C4-2B (cell line): Measurements from ENCODE around the gene TSFM.

Experiments used
- H3K27ac ChIP-seq: fragments of 450-650 bp; 2 replicates; pipeline ENCODE4 v1.5.1; 2017
- ZFX ChIP-seq: fragments of 450-650 bp; IDR thresholded peaks from 2 replicates; pipeline ENCODE4 v1.6.1; 2017
- TF ChIP-seq, protein P1 (sequence below): fragments of 450-650 bp; conservative IDR thresholded peaks from 2 replicates; pipeline ENCODE4 v1.5.1; 2017; ENCODE audit warnings: mild to moderate bottlenecking

Gene TSFM

DNA sequence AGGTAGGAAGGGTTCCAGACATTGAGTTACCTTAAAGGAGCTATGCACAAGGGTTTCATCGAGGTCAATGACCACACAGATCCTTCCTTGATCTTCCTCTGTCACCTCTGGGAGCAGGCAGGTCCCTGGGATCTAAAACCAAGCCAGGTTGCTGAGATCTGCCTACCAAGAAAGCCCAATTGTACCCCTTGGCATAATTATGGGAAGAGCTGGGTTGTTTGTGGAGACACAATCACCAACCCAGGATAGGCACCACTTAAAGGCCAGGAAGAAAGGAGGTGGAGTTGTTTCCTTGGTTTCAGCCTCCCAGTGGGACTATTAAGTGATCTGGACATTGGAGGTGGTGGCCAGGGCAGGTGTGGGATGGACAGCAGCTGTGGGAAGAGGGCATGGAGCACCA lies 44.4 kb downstream of the TSFM start:
- no peak overlapping the region for H3K27ac ChIP-seq
- TF ChIP-seq ZFX, result no peak
- TF ChIP-seq, protein P1, sequence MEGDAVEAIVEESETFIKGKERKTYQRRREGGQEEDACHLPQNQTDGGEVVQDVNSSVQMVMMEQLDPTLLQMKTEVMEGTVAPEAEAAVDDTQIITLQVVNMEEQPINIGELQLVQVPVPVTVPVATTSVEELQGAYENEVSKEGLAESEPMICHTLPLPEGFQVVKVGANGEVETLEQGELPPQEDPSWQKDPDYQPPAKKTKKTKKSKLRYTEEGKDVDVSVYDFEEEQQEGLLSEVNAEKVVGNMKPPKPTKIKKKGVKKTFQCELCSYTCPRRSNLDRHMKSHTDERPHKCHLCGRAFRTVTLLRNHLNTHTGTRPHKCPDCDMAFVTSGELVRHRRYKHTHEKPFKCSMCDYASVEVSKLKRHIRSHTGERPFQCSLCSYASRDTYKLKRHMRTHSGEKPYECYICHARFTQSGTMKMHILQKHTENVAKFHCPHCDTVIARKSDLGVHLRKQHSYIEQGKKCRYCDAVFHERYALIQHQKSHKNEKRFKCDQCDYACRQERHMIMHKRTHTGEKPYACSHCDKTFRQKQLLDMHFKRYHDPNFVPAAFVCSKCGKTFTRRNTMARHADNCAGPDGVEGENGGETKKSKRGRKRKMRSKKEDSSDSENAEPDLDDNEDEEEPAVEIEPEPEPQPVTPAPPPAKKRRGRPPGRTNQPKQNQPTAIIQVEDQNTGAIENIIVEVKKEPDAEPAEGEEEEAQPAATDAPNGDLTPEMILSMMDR, result no peak

DNA sequence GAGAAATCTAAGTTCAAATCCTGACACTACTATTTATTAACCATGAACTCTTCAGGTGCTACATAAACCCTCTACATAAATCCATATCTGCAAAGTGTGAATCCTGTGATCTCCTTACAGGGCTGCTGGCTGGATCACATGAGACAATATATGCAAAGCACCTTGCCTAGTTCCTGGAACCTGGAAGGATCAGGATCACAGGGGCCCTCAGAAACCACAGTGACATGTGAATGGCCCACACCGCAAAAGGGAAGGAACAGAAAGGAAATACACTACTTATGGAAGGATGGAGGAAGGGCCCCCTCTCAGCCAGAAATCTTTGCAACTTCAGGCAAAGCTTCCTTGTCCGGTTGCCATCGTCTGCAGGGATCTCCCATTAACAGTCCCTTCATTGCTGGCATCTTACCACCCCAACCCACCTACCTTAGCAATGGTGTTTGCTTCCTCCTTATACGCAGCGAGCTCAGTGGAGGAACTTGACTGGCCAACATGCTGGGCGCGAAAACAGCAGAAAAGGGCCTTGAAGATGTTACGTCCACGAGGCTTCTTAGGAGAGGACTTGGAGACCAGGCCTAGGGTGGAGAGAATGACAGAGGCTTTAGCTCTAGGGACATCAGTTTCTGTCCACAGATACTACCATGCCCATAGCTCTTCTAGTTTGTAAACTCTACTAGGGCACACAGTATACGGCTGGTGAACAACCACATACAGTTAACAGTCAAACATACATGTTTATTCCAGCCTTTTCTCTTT lies 46.6 kb downstream of the TSFM start:
- TF ChIP-seq, protein P1, result no peak
- no peak for TF ChIP-seq ZFX
- no peak overlapping the region for H3K27ac ChIP-seq

DNA sequence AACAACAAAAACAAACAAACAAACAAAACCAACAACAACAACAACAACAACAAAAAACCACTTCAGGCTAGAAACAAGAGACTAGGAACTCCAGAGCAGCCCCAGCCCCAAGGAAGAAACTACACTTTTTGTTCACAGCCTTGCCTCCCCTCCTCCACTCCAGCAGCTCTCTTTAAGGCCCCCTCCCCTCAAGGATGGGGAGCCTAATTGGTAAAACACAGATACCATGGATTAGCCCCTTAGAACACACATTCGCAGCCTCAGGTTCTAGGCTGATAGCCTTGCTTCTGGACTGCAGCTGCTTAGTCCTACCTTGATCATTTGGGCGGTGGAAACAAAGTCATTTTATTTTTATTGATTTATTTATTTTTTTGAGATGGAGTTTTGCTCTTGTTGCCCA lies 47.8 kb downstream of the TSFM start:
- H3K27ac ChIP-seq, result no peak overlapping the region
- TF ChIP-seq ZFX, result no peak
- TF ChIP-seq, protein P1, result no peak

DNA sequence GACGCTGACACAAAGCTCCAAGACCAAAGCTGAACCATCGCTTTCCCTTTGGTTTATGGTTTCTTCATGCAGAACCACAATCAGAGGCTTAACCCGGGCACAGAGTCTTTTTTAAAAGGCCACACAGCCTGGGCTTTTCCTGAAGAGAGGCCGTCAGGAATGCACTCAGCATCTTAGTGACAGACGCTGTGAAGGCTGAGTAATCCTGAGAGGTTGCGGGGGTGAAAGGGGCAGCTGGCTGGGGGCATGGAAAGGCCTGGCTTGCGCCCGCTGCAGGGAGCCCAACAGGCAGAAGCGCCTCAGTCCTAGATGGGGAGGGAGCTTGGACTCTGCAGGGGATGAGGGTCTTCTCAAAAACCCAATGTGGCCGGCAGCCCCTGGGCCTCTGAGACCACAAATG lies 50.4 kb downstream of the TSFM start:
- TF ChIP-seq, protein P1, result no peak
- no peak for TF ChIP-seq ZFX

DNA sequence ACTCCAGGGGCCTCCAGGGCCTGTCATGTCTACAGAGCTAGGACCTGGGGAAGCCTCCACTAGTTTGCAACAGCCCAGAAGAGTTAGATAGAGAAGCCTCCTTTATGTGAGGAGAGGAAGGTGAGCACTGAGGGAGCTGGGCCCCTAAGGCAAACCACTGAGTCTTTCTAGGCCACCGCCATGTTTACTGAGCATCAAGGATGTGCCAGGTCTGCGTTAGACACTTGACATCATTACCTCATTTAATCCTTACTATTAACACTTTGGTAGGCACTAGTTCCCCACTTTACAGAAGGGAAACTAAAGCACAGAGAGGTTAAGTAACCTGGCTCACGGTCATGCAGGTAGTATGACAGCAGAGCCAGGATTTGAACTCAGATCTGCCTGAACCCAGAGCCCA lies 51.1 kb downstream of the TSFM start:
- no peak overlapping the region for H3K27ac ChIP-seq
- TF ChIP-seq, protein P1, result no peak
- no peak for TF ChIP-seq ZFX

More for the DNA sequence above, 50.4 kb downstream of the TSFM start:
- H3K27ac ChIP-seq, result no peak overlapping the region

DNA sequence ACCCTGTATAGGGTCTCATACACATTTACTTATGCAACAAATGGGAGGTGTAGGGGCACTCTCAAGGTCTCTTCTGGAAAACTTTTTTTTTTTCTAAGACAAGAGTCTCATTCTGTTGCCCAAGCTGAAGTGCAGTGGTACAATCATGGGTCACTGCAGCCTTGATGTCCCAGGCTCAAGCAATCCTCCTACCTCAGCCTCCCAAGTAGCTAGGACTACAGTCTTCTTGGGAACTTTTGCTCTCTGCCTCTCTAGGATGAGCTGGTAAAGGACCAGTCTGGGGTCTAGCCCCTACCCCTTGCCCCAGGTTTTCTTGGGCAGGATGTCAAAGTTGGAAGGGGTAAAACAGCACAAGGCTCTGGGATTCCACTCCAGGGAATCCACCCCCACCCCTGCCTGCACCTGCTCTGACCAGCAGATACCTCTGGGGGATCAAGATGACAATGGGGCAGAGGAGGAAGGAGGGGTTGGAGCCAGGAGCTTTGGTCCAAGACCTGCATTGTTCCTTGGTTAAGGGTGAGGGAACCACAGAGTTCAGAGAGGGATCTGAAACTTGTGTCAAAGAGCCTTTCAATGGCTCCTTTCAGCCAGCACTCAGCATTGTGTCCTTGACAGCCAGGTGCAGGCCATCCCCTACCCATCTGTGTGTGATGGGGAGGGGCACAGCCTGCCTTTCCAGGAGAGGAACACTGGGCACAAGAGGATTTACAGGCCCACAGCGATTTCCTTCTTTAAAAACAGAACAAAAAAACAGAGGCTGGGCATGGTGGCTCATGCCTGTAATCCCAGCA lies 51.7 kb downstream of the TSFM start:
- TF ChIP-seq ZFX, result no peak
- TF ChIP-seq, protein P1, result no peak

More for the DNA sequence above, 51.7 kb downstream of the TSFM start:
- no peak overlapping the region for H3K27ac ChIP-seq
